GM10847 (cell line): ENCODE measurements around the gene BMERB1.

ENCODE experiments used
- POLR2A ChIP-seq: IDR thresholded peaks from 2 replicates; pipeline ENCODE4 v1.6.1; 2011; ENCODE audit not compliant: insufficient read length; ENCODE audit errors: extremely low read depth

The BMERB1 gene

GRCh38 chr16:15605839-15606517, 171.6 kb downstream of the BMERB1 start:
- no peak for TF ChIP-seq POLR2A

GRCh38 chr16:15606518-15607220, 172.3 kb downstream of the BMERB1 start:
- no peak for TF ChIP-seq POLR2A

- TF ChIP-seq POLR2A: no peak
Observed at GRCh38 chr16:15607700-15608396, 173.5 kb downstream of the BMERB1 start.

- TF ChIP-seq POLR2A: no peak
Observed at GRCh38 chr16:15608398-15609285, 174.3 kb downstream of the BMERB1 start.

- TF ChIP-seq POLR2A: no peak
Observed at GRCh38 chr16:15609286-15609649, 174.9 kb downstream of the BMERB1 start.

GRCh38 chr16:15610369-15610871, 176.0 kb downstream of the BMERB1 start:
- no peak for TF ChIP-seq POLR2A

GRCh38 chr16:15611610-15612009, 177.2 kb downstream of the BMERB1 start:
- no peak for TF ChIP-seq POLR2A

- no peak for TF ChIP-seq POLR2A
Observed at GRCh38 chr16:15613676-15614075, 179.3 kb downstream of the BMERB1 start.

GRCh38 chr16:15616012-15616411, 181.6 kb downstream of the BMERB1 start:
- TF ChIP-seq POLR2A: no peak

- TF ChIP-seq POLR2A: no peak
Observed at GRCh38 chr16:15616475-15617165, 182.2 kb downstream of the BMERB1 start.

- no peak for TF ChIP-seq POLR2A
Observed at GRCh38 chr16:15617901-15618300, 183.5 kb downstream of the BMERB1 start.

GRCh38 chr16:15618392-15618791, 184.0 kb downstream of the BMERB1 start:
- TF ChIP-seq POLR2A: no peak

GRCh38 chr16:15620611-15621195, 186.3 kb downstream of the BMERB1 start:
- no peak for TF ChIP-seq POLR2A

GRCh38 chr16:15621456-15621855, 187.1 kb downstream of the BMERB1 start:
- TF ChIP-seq POLR2A: no peak
